T-helper 2 cell (primary cell): Measurements from ENCODE around the gene TST.

Experiments
- DNase-seq, 5 experiments: peaks; one replicate each; pipeline versions ENCODE4 v3.0.0 to v3.0.0-alpha.2; 2012 to 2022
- total RNA-seq, 2 donors: gene quantifications; one replicate each; lab custom pipeline; 2026; lab: John Stamatoyannopoulos, UW

Gene TST
- 0 to 0.94 reads per million in 2 donors for total RNA-seq

GRCh38 chr22:37019309-37020191 is at the start of gene TST, which contains the start of gene MPST:
Gene TST, minus strand, starts transcription at chr22:37019447. Its CDS starts 715 bp downstream, at chr22:37018732.
Gene MPST, plus strand, starts transcription at chr22:37019742. Its CDS starts 95 bp downstream, at chr22:37019837.
- peak in 4 of 5 experiments; percentile 5 to 65 (median 22) for DNase-seq

- DNase-seq: no peak
Measured at GRCh38 chr22:37068859-37069258, 49.6 kb upstream of the TST start.

- no peak for DNase-seq
Measured at GRCh38 chr22:37067428-37067827, 48.2 kb upstream of the TST start.

GRCh38 chr22:37065961-37066360 is 46.7 kb upstream of the TST start:
- DNase-seq: no peak

GRCh38 chr22:37065180-37065579 is 45.9 kb upstream of the TST start:
- no peak for DNase-seq

GRCh38 chr22:37064553-37064952 is 45.3 kb upstream of the TST start:
- no peak for DNase-seq

- no peak for DNase-seq
Measured at GRCh38 chr22:37063431-37064420, 44.5 kb upstream of the TST start.

- no peak for DNase-seq
Measured at GRCh38 chr22:37062702-37063381, 43.6 kb upstream of the TST start.

GRCh38 chr22:37062376-37062675 is 43.1 kb upstream of the TST start:
- DNase-seq: no peak

GRCh38 chr22:37061611-37062375 is 42.5 kb upstream of the TST start:
- DNase-seq: no peak

- peak in 2 of 5 experiments; percentile 50 to 80 for DNase-seq
Measured at GRCh38 chr22:37060801-37061610, 41.8 kb upstream of the TST start.

GRCh38 chr22:37059876-37060449 is 40.7 kb upstream of the TST start:
- peak in 2 of 5 experiments; percentile 20 to 73 for DNase-seq

- DNase-seq: no peak
Measured at GRCh38 chr22:37058917-37059701, 39.9 kb upstream of the TST start.

GRCh38 chr22:37057796-37058510 is 38.7 kb upstream of the TST start:
- no peak for DNase-seq

GRCh38 chr22:37057226-37057625 is 38.0 kb upstream of the TST start:
- no peak for DNase-seq

GRCh38 chr22:37056246-37056645 is 37.0 kb upstream of the TST start:
- DNase-seq: no peak

- no peak for DNase-seq
Measured at GRCh38 chr22:37054600-37055365, 35.5 kb upstream of the TST start.

GRCh38 chr22:37054056-37054395 is 34.8 kb upstream of the TST start:
- no peak for DNase-seq
